HepG2 (cell line): Measurements from ENCODE around the gene ZFAND2B. TPM values are rescaled to one million over a fixed set of nuclear protein-coding genes. Genes with fewer than 3 reads are reported as not detected.
A peak's percentile ranks its signal among the peaks of the same experiment; 100 is the strongest.

Experiments
- CHCHD3 ChIP-seq: sonication (generic); formaldehyde crosslinking; IDR thresholded peaks from 2 replicates; pipeline ENCODE4 v1.8.0; 2022; ENCODE audit warnings: mild to moderate bottlenecking, missing genetic modification reagents, moderate library complexity
- EHMT2 ChIP-seq: fragments of 200-600 bp; sonication (generic); IDR thresholded peaks from 2 replicates; pipeline ENCODE4 v1.7.0; 2017; ENCODE audit warnings: antibody characterized with exemption, low read depth, low read length, borderline replicate concordance
- HNRNPUL1 ChIP-seq: fragments of 200-400 bp; formaldehyde crosslinking; IDR thresholded peaks from 2 replicates; pipeline ENCODE4 v1.6.1; 2017; ENCODE audit warnings: low read depth, mild to moderate bottlenecking, low read length, moderate library complexity
- KLF6 ChIP-seq: IDR thresholded peaks from 2 replicates; pipeline ENCODE4 v1.8.0; 2016; ENCODE audit warnings: missing biosample characterization, missing genetic modification reagents
- MIER3 ChIP-seq: IDR thresholded peaks from 2 replicates; pipeline ENCODE4 v1.6.1; 2016; ENCODE audit warnings: missing compliant biosample characterization, borderline replicate concordance
- NBN ChIP-seq: fragments of 450-650 bp; conservative IDR thresholded peaks from 2 replicates; pipeline ENCODE4 v1.6.1; 2017
- NFATC3 ChIP-seq: sonication (generic); formaldehyde crosslinking; IDR thresholded peaks from 2 replicates; pipeline ENCODE4 v1.5.1; 2020; ENCODE audit warnings: mild to moderate bottlenecking, missing genetic modification reagents
- NONO ChIP-seq, 2 experiments: fragments of 450-650 bp in 1 of 2; sonication (generic) in 1 of 2; formaldehyde crosslinking in 1 of 2; IDR thresholded peaks in 1 of 2; conservative IDR thresholded peaks in 1 of 2; 2 replicates each; pipeline versions ENCODE4 v1.6.1 to v1.8.0; 2017 to 2022; ENCODE audit warnings: mild to moderate bottlenecking in 1 of 2, missing genetic modification reagents in 1 of 2, moderate library complexity in 1 of 2
- PAXIP1 ChIP-seq: sonication (generic); formaldehyde crosslinking; conservative IDR thresholded peaks from 2 replicates; pipeline ENCODE4 v1.4.0; 2020; ENCODE audit warnings: mild to moderate bottlenecking, missing genetic modification reagents, moderate library complexity
- PHF5A ChIP-seq: IDR thresholded peaks from one replicate; pipeline ENCODE4 v1.6.1; 2018; ENCODE audit warnings: low read depth, missing genetic modification reagents; ENCODE audit not compliant: unreplicated experiment
- RFX1 ChIP-seq: fragments of 450-650 bp; IDR thresholded peaks from 2 replicates; pipeline ENCODE4 v1.6.1; 2017
- RORA ChIP-seq: sonication (generic); formaldehyde crosslinking; IDR thresholded peaks from 2 replicates; pipeline ENCODE4 v1.5.0; 2020; ENCODE audit warnings: mild to moderate bottlenecking, missing genetic modification reagents, moderate library complexity
- TARDBP ChIP-seq: sonication (generic); formaldehyde crosslinking; IDR thresholded peaks from 2 replicates; pipeline ENCODE4 v1.8.0; 2022; ENCODE audit warnings: mild to moderate bottlenecking, missing genetic modification reagents
- ZNF34 ChIP-seq: sonication (generic); formaldehyde crosslinking; IDR thresholded peaks from 2 replicates; pipeline ENCODE4 v1.4.0; 2020; ENCODE audit warnings: mild to moderate bottlenecking, missing genetic modification reagents, borderline replicate concordance
- ZNF430 ChIP-seq: sonication (generic); formaldehyde crosslinking; IDR thresholded peaks from 2 replicates; pipeline ENCODE4 v1.9.0; 2021; ENCODE audit warnings: mild to moderate bottlenecking, missing genetic modification reagents
- ZNF546 ChIP-seq: sonication (generic); formaldehyde crosslinking; conservative IDR thresholded peaks from 2 replicates; pipeline ENCODE4 v1.8.1; 2023; ENCODE audit warnings: mild to moderate bottlenecking, missing genetic modification reagents
- ZNF550 ChIP-seq: sonication (generic); formaldehyde crosslinking; IDR thresholded peaks from 2 replicates; pipeline ENCODE4 v1.4.0; 2020; ENCODE audit warnings: mild to moderate bottlenecking, missing genetic modification reagents, borderline replicate concordance
- ZNF572 ChIP-seq: sonication (generic); formaldehyde crosslinking; IDR thresholded peaks from 2 replicates; pipeline ENCODE4 v1.5.1; 2020; ENCODE audit warnings: mild to moderate bottlenecking, missing genetic modification reagents
- polyA plus RNA-seq, 8 experiments: library from polyadenylated mRNA; depleted of rRNA in 3 of 8; stranded (reverse) in 7 of 8; unstranded in 1 of 8; fragments of >200 nt; fragmentation: Illumina TruSeq in 4 of 8; extraction: Trizol in 4 of 8; gene quantifications; 2 replicates each; pipeline versions ENCODE4 v1.2.1 to v1.2.3, GENCODE V29; 2011 to 2016; ENCODE audit warnings: low read depth in 4 of 8, missing spikeins in 1 of 8, mixed read lengths in 1 of 8; ENCODE audit not compliant: insufficient read depth in 1 of 8
- total RNA-seq, 5 experiments: library from RNA; depleted of rRNA; stranded (reverse); fragments of >200 nt; fragmentation: Illumina TruSeq; extraction: Trizol; gene quantifications; 2 replicates each; pipeline ENCODE4 v1.2.3, GENCODE V29; 2016; ENCODE audit warnings: low read depth in 1 of 5
- TF ChIP-seq, protein P1 (sequence below): sonication (generic); formaldehyde crosslinking; IDR thresholded peaks from 2 replicates; pipeline ENCODE4 v1.4.0; 2020; ENCODE audit warnings: mild to moderate bottlenecking, missing genetic modification reagents
- TF ChIP-seq, protein P2 (sequence below): IDR thresholded peaks from 2 replicates; pipeline ENCODE4 v1.6.1; 2016; ENCODE audit warnings: mild to moderate bottlenecking, missing biosample characterization, missing genetic modification reagents
- TF ChIP-seq, protein P3 (sequence below): sonication (generic); formaldehyde crosslinking; IDR thresholded peaks from 2 replicates; pipeline ENCODE4 v1.4.0; 2020; ENCODE audit warnings: missing genetic modification reagents, mild to moderate bottlenecking, borderline replicate concordance

Gene ZFAND2B
- total and polyA plus RNA-seq, 2 of the 13 experiments (the other 11 are each of a cell fraction or from before 2014, with no cell fraction given) = 53.3 to 115 TPM

- TF ChIP-seq, protein P1, sequence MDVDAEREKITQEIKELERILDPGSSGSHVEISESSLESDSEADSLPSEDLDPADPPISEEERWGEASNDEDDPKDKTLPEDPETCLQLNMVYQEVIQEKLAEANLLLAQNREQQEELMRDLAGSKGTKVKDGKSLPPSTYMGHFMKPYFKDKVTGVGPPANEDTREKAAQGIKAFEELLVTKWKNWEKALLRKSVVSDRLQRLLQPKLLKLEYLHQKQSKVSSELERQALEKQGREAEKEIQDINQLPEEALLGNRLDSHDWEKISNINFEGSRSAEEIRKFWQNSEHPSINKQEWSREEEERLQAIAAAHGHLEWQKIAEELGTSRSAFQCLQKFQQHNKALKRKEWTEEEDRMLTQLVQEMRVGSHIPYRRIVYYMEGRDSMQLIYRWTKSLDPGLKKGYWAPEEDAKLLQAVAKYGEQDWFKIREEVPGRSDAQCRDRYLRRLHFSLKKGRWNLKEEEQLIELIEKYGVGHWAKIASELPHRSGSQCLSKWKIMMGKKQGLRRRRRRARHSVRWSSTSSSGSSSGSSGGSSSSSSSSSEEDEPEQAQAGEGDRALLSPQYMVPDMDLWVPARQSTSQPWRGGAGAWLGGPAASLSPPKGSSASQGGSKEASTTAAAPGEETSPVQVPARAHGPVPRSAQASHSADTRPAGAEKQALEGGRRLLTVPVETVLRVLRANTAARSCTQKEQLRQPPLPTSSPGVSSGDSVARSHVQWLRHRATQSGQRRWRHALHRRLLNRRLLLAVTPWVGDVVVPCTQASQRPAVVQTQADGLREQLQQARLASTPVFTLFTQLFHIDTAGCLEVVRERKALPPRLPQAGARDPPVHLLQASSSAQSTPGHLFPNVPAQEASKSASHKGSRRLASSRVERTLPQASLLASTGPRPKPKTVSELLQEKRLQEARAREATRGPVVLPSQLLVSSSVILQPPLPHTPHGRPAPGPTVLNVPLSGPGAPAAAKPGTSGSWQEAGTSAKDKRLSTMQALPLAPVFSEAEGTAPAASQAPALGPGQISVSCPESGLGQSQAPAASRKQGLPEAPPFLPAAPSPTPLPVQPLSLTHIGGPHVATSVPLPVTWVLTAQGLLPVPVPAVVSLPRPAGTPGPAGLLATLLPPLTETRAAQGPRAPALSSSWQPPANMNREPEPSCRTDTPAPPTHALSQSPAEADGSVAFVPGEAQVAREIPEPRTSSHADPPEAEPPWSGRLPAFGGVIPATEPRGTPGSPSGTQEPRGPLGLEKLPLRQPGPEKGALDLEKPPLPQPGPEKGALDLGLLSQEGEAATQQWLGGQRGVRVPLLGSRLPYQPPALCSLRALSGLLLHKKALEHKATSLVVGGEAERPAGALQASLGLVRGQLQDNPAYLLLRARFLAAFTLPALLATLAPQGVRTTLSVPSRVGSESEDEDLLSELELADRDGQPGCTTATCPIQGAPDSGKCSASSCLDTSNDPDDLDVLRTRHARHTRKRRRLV (CRISPR knock-in tag) = no peak
- TF ChIP-seq NONO (IDR thresholded peaks at IDR 0.05) (no peak), NONO (CRISPR knock-in tag; conservative IDR thresholded peaks at IDR 0.05) (no peak), EHMT2 (no peak), PHF5A (CRISPR knock-in tag) (no peak), ZNF34 (CRISPR knock-in tag) (no peak), NFATC3 (CRISPR knock-in tag) (no peak), HNRNPUL1 (no peak), KLF6 (CRISPR knock-in tag) (no peak), ZNF430 (0 out of 2 replicates have a peak, but pooled peaks have one; percentile 19), PAXIP1 (no peak), RFX1 (no peak), ZNF546 (no peak), ZNF572 (no peak), TARDBP (CRISPR knock-in tag) (peak; percentile 13; the same call in 1 of the 2 replicates), ZNF550 (CRISPR knock-in tag) (no peak), NBN (no peak), RORA (no peak), CHCHD3 (CRISPR knock-in tag) (no peak), MIER3 (no peak)
- TF ChIP-seq, protein P2, sequence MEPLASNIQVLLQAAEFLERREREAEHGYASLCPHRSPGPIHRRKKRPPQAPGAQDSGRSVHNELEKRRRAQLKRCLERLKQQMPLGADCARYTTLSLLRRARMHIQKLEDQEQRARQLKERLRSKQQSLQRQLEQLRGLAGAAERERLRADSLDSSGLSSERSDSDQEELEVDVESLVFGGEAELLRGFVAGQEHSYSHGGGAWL (CRISPR knock-in tag) = no peak
- TF ChIP-seq, protein P3, sequence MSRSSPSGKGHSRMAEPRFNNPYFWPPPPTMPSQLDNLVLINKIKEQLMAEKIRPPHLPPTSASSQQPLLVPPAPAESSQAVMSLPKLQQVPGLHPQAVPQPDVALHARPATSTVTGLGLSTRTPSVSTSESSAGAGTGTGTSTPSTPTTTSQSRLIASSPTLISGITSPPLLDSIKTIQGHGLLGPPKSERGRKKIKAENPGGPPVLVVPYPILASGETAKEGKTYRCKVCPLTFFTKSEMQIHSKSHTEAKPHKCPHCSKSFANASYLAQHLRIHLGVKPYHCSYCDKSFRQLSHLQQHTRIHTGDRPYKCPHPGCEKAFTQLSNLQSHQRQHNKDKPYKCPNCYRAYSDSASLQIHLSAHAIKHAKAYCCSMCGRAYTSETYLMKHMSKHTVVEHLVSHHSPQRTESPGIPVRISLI (CRISPR knock-in tag) = no peak
Observed at GRCh38 chr2:219230059-219230540, 23.5 kb downstream of the ZFAND2B start (continued).
